WTC11 (cell line): ENCODE measurements around the gene MTFR2. TPM values are rescaled to one million over a fixed set of nuclear protein-coding genes. Genes with fewer than 3 reads are reported as not detected.

Source experiments
- ATAC-seq: fragments of 200-7000 bp; cut with Tn5 transposase; 2 replicates; pipeline ENCODE4 v1.10.0; 2021; ENCODE audit warnings: mild to moderate bottlenecking, moderate library complexity
- CTCF ChIA-PET: fragments of 300-600 bp; sonication (Branson Sonifier 250); formaldehyde crosslinking; loops from one replicate; lab custom pipeline; 2021; ENCODE audit warnings: antibody characterized with exemption; lab: Charles Lee
- POLR2A ChIA-PET: fragments of 350-600 bp; sonication (Branson Sonifier 250); formaldehyde crosslinking; loops from one replicate; lab custom pipeline; 2021; ENCODE audit warnings: antibody characterized with exemption; lab: Charles Lee
- DNase-seq: peaks from one replicate; pipeline ENCODE4 v3.0.0; 2021; ENCODE audit warnings: low spot score
- H3K27ac Mint-ChIP-seq: 2 replicates; pipeline ENCODE4 v1.8.0; 2021; ENCODE audit warnings: mixed read lengths
- H3K27me3 Mint-ChIP-seq: 2 replicates; pipeline ENCODE4 v1.8.0; 2021; ENCODE audit warnings: low read depth, mild to moderate bottlenecking, moderate library complexity, mixed read lengths
- H3K36me3 Mint-ChIP-seq: 2 replicates; pipeline ENCODE4 v1.8.0; 2021; ENCODE audit warnings: mixed read lengths
- H3K4me1 Mint-ChIP-seq: 2 replicates; pipeline ENCODE4 v1.8.0; 2022; ENCODE audit warnings: mixed read lengths
- H3K4me3 Mint-ChIP-seq: 2 replicates; pipeline ENCODE4 v1.8.0; 2021; ENCODE audit warnings: mild to moderate bottlenecking, moderate library complexity, mixed read lengths
- H3K9me3 Mint-ChIP-seq: 2 replicates; pipeline ENCODE4 v1.8.0; 2021; ENCODE audit warnings: mixed read lengths
- ATF1 ChIP-seq: sonication (generic); formaldehyde crosslinking; IDR thresholded peaks from 2 replicates; pipeline ENCODE4 v1.8.1; 2023; ENCODE audit warnings: mild to moderate bottlenecking, moderate library complexity, missing genetic modification reagents
- ATF2 ChIP-seq: sonication (generic); formaldehyde crosslinking; IDR thresholded peaks from 2 replicates; pipeline ENCODE4 v1.8.1; 2022; ENCODE audit warnings: low read depth, missing genetic modification reagents, borderline replicate concordance
- CREM ChIP-seq: sonication (generic); formaldehyde crosslinking; IDR thresholded peaks from 2 replicates; pipeline ENCODE4 v1.8.1; 2022; ENCODE audit warnings: mild to moderate bottlenecking, missing genetic modification reagents, moderate library complexity
- E2F1 ChIP-seq: sonication (generic); formaldehyde crosslinking; IDR thresholded peaks from 2 replicates; pipeline ENCODE4 v1.8.0; 2022; ENCODE audit warnings: mild to moderate bottlenecking, missing genetic modification reagents
- ELF4 ChIP-seq: sonication (generic); formaldehyde crosslinking; IDR thresholded peaks from 2 replicates; pipeline ENCODE4 v1.8.1; 2022; ENCODE audit warnings: low read depth, mild to moderate bottlenecking, moderate library complexity, missing genetic modification reagents
- ERG ChIP-seq: fragments of 250-450 bp; sonication (Bioruptor Pico); IDR thresholded peaks from 2 replicates; pipeline ENCODE4 v1.8.0; 2021; ENCODE audit warnings: mild to moderate bottlenecking
- FOXJ3 ChIP-seq: sonication (generic); formaldehyde crosslinking; IDR thresholded peaks from 2 replicates; pipeline ENCODE4 v1.9.0; 2021; ENCODE audit warnings: missing genetic modification reagents, mild to moderate bottlenecking, borderline replicate concordance
- GABPB1 ChIP-seq: sonication (generic); formaldehyde crosslinking; IDR thresholded peaks from 2 replicates; pipeline ENCODE4 v1.8.1; 2023; ENCODE audit warnings: mild to moderate bottlenecking, missing genetic modification reagents
- HMGXB4 ChIP-seq: sonication (generic); formaldehyde crosslinking; IDR thresholded peaks from 2 replicates; pipeline ENCODE4 v1.8.1; 2023; ENCODE audit warnings: mild to moderate bottlenecking, moderate library complexity, missing genetic modification reagents
- JAZF1 ChIP-seq: fragments of 250-450 bp; sonication (Bioruptor Pico); IDR thresholded peaks from 2 replicates; pipeline ENCODE4 v1.9.0; 2021; ENCODE audit warnings: moderate library complexity, mild to moderate bottlenecking, inconsistent platforms
- JUN ChIP-seq: sonication (generic); formaldehyde crosslinking; IDR thresholded peaks from 2 replicates; pipeline ENCODE4 v1.8.0; 2023; ENCODE audit warnings: mild to moderate bottlenecking, missing genetic modification reagents
- NFYB ChIP-seq: sonication (generic); formaldehyde crosslinking; conservative IDR thresholded peaks from 2 replicates; pipeline ENCODE4 v1.8.0; 2022; ENCODE audit warnings: low read depth, missing genetic modification reagents
- NR2C2 ChIP-seq: sonication (generic); formaldehyde crosslinking; IDR thresholded peaks from 2 replicates; pipeline ENCODE4 v1.8.0; 2022; ENCODE audit warnings: mild to moderate bottlenecking, missing genetic modification reagents
- SP1 ChIP-seq: sonication (generic); formaldehyde crosslinking; conservative IDR thresholded peaks from 2 replicates; pipeline ENCODE4 v1.8.1; 2022; ENCODE audit warnings: missing genetic modification reagents
- STAT6 ChIP-seq: sonication (generic); formaldehyde crosslinking; conservative IDR thresholded peaks from 2 replicates; pipeline ENCODE4 v1.8.1; 2023; ENCODE audit warnings: mild to moderate bottlenecking, low read depth, missing genetic modification reagents, moderate library complexity
- TEAD1 ChIP-seq: sonication (generic); formaldehyde crosslinking; IDR thresholded peaks from 2 replicates; pipeline ENCODE4 v1.8.0; 2022; ENCODE audit warnings: mild to moderate bottlenecking, missing genetic modification reagents
- TP53 ChIP-seq: sonication (generic); formaldehyde crosslinking; IDR thresholded peaks from 2 replicates; pipeline ENCODE4 v1.8.1; 2023; ENCODE audit warnings: mild to moderate bottlenecking, missing genetic modification reagents
- ZBTB21 ChIP-seq: sonication (generic); formaldehyde crosslinking; IDR thresholded peaks from 2 replicates; pipeline ENCODE4 v1.8.1; 2023; ENCODE audit warnings: mild to moderate bottlenecking, missing genetic modification reagents, borderline replicate concordance
- ZMAT4 ChIP-seq: fragments of 250-450 bp; sonication (Bioruptor Pico); IDR thresholded peaks from 2 replicates; pipeline ENCODE4 v1.9.0; 2021; ENCODE audit warnings: mild to moderate bottlenecking
- ZNF281 ChIP-seq: sonication (generic); formaldehyde crosslinking; IDR thresholded peaks from 2 replicates; pipeline ENCODE4 v1.8.0; 2023; ENCODE audit warnings: mild to moderate bottlenecking, missing genetic modification reagents
- ZNF396 ChIP-seq: fragments of 250-450 bp; sonication (Bioruptor Pico); IDR thresholded peaks from 2 replicates; pipeline ENCODE4 v1.8.0; 2021; ENCODE audit warnings: mild to moderate bottlenecking, moderate library complexity, borderline replicate concordance
- total RNA-seq: library from RNA; stranded (reverse); gene quantifications from 3 replicates; pipeline ENCODE4 v1.2.3, GENCODE V29; 2021

MTFR2 gene
- total RNA-seq, 1 experiment from 2014 or later = 8.5 TPM

GRCh38 chr6:136186363-136186762 lies 63.7 kb downstream of the MTFR2 start (continued):
- TF ChIP-seq HMGXB4 (CRISPR knock-in tag) = no peak

GRCh38 chr6:136184738-136185137 lies 65.4 kb downstream of the MTFR2 start:
- Mint-ChIP-seq H3K27ac (no peak overlapping the region), H3K36me3 (no peaks in the 10 kb centered on the region), H3K27me3 (no peaks in the 10 kb centered on the region; the same call in 1 of the 2 replicates), H3K9me3 (no peaks in the 10 kb centered on the region), H3K4me1 (peaks cover 5% of the 10 kb centered on the region), H3K4me3 (no peak overlapping the region)
- CTCF ChIA-PET = no interaction called here
- DNase-seq (no peak), ATAC-seq (no peak)
- POLR2A ChIA-PET = no interaction called here
- TF ChIP-seq NFYB (CRISPR knock-in tag) (no peak), ZBTB21 (no peak), JUN (no peak), ATF2 (no peak)

GRCh38 chr6:136181861-136182260 lies 68.2 kb downstream of the MTFR2 start:
- Mint-ChIP-seq H3K27me3 (no peaks in the 10 kb centered on the region), H3K4me1 (peaks cover 5% of the 10 kb centered on the region), H3K9me3 (no peaks in the 10 kb centered on the region), H3K36me3 (no peaks in the 10 kb centered on the region), H3K4me3 (no peak overlapping the region), H3K27ac (no peak overlapping the region)
- POLR2A ChIA-PET = no interaction called here
- ATAC-seq = no peak
- CTCF ChIA-PET = no interaction called here
- TF ChIP-seq FOXJ3 = no peak
- TF ChIP-seq ELF4 (CRISPR knock-in tag) = no peak
- no peak for TF ChIP-seq GABPB1 (CRISPR knock-in tag)
- no peak for TF ChIP-seq ATF1 (CRISPR knock-in tag)
- TF ChIP-seq ZNF396 (CRISPR knock-in tag) = no peak
- TF ChIP-seq ZNF281 (CRISPR knock-in tag) = no peak
- TF ChIP-seq TEAD1 (CRISPR knock-in tag) = no peak
- TF ChIP-seq CREM (CRISPR knock-in tag) = no peak
- TF ChIP-seq NR2C2 (CRISPR knock-in tag) = no peak
- TF ChIP-seq TP53 (CRISPR knock-in tag) = no peak
- TF ChIP-seq ERG (CRISPR knock-in tag) = no peak
- no peak for TF ChIP-seq STAT6
- no peak for TF ChIP-seq JAZF1 (CRISPR knock-in tag)
- no peak for TF ChIP-seq ZMAT4 (CRISPR knock-in tag)
- no peak for TF ChIP-seq E2F1
- TF ChIP-seq SP1 (CRISPR knock-in tag) = no peak
- DNase-seq = no peak
